HT-29 (cell line): ENCODE data around the gene OTOA. TPM values are rescaled to one million over a fixed set of nuclear protein-coding genes. Genes with fewer than 3 reads are reported as not detected.
A peak's percentile ranks its signal among the peaks of the same experiment; 100 is the strongest.
"Not testable (repeated sequence)": the region's sequence is repeated elsewhere in the genome, so short reads cannot be mapped to it uniquely, and the experiment has no call there.

Experiments
- DNase-seq: peaks from one replicate; pipeline ENCODE4 v3.0.0-alpha.2; 2015; ENCODE audit warnings: low spot score
- total RNA-seq: library from RNA; depleted of rRNA; stranded (reverse); fragments of >200 nt; shearing (Covaris generic); gene quantifications from 2 replicates; pipeline ENCODE4 v1.2.3, GENCODE V29; 2014

Gene OTOA
- total RNA-seq, 1 experiment from 2014 or later = 0.08 TPM

- DNase-seq = no peak
These were observed 55.5 kb downstream of the OTOA start for GRCh38 chr16:21719283-21719682.

DNA sequence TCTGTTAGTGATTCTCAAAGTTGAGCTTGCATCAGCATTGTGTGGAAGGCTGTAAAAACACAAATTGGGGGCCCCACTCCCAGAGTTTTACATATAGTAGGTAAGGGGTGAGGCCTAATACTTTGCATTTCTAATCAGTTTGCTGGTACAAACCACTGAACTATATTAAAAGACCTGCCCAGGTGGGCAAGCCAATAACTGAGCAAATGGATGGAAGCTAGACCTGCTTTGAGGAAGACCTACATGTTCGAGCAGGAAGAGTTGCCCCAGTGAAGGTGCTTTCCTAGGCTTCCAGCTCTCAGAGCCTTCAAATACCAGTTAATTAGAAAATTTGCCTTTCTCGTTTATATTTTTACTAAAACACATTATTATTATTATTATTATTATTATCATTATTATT, 56.8 kb downstream of the OTOA start:
- DNase-seq = no peak

DNA sequence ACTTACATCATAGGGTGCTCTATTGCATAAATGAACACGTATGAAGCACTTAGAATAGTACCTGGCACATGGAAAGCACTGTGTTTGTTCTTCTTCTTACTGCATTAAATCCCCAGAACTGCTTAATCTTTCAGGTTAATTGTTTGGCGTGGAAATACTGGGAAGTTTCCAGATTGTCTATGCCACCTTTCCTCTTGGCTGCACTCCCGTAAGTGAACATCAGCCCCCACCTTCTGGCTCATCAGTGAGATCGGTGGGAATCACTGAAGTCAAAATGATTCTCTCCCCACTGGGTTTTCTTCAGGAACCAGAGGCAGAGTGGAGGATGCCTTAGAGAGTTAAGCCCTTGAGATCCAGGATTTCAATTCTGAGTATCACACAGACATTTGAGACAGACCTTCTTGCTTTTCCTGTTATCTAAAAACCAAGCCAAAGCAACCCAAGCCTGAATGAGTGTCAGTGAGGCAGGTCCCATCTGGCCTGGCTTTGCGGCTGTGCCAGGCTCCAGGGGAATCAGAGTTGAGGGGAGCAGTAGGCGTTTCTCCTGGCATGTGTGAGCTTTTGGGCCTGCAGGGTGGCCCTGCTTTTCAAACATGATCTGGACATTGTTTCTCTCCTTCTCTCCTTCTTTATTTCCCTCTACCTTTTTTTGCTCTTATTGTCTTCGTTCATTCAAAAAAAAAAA, 59.1 kb downstream of the OTOA start:
- no peak for DNase-seq

DNA sequence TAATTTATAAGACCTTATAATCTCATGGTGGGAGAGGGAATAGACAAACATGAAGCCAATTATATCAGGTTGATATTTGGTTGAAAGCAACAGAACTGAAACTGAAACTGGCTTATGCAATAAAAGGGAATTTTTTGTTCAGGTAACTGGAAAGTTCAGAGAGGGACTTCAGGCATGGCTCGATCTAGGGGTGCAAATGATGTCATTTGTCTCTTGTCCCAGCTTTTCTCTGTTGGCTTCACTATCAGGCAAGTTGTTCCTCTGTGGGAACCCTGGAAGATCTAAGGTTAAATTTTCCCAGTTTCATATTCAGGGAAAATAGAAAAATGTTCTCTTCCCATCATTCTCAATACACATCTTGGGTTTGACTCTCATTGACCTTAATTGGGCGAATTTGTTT, 59.8 kb downstream of the OTOA start:
- no peak for DNase-seq

- no peak for DNase-seq
These were observed 63.6 kb downstream of the OTOA start for GRCh38 chr16:21727344-21727743.

DNA sequence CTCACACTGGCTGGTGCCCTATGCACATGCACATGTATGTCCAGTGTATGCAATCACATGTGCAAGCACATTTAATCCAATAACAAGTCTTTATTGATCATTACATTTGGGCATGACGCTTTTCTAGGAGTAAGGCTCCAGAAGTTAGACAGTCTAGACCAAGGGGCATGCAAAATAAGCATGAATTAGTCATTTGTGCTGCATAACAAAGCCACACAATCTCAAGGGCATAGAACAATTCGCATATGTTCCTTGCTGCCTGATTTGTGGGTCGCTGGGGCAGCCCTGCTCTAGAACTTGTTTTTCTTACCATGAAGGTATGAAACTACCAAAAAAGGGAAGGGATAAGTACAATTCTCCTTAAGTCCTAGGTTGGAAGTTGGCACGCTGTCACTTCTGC, 67.5 kb downstream of the OTOA start:
- DNase-seq = not testable (repeated sequence)

GRCh38 chr16:21740637-21741036, 76.9 kb downstream of the OTOA start:
- not testable (repeated sequence) for DNase-seq

- DNase-seq = not testable (repeated sequence)
These were observed 92.7 kb downstream of the OTOA start for GRCh38 chr16:21756192-21757079.

GRCh38 chr16:21757080-21757671, 93.4 kb downstream of the OTOA start:
- DNase-seq = not testable (repeated sequence)

DNA sequence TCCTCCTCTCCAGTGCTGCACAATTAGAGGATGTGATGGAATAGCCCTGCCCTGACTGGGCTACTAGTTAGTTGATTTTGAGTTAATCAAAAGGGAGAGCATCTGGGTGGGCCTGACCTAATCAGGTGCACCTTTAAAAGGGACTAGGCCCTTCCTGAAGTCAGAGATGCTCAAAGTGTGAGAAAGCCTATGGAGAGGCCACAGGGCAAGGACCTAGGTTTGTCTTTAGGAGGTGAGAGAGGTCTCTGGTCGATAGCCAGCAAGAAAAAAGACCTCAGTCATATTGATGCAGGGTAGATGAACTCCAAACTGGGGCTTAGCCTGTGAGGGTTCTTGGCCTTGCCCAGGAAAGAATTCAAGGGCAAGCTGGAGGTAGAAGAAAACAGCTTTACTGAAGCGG, 104.5 kb downstream of the OTOA start:
- DNase-seq = not testable (repeated sequence)

DNA sequence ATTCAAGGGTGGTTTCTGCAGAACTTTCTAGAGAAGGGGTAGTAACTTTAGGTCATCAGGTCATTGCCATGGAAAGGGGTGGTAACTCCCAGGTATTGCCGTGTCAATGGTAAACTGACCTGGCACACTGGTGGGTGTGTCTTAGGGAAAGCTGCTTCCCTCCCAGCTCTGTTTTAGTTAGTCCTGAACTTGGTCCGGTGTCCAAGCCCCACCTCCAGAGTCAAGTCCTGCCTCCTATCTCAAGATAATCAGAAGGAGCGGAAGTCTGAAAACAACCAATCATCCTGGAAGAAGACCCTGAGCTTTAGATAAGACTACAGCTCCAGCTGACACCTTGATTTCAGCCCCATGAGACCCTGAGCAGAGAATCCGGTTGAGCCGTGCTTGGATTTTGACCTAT, 105.0 kb downstream of the OTOA start:
- not testable (repeated sequence) for DNase-seq

- peak; percentile 12 for DNase-seq
These were observed 105.5 kb downstream of the OTOA start for GRCh38 chr16:21769284-21769683.

- DNase-seq = not testable (repeated sequence)
These were observed 106.8 kb downstream of the OTOA start for GRCh38 chr16:21770584-21770983.

- DNase-seq = not testable (repeated sequence)
These were observed 108.9 kb downstream of the OTOA start for GRCh38 chr16:21772547-21773206.

GRCh38 chr16:21773207-21773553, 109.4 kb downstream of the OTOA start:
- DNase-seq = not testable (repeated sequence)

DNA sequence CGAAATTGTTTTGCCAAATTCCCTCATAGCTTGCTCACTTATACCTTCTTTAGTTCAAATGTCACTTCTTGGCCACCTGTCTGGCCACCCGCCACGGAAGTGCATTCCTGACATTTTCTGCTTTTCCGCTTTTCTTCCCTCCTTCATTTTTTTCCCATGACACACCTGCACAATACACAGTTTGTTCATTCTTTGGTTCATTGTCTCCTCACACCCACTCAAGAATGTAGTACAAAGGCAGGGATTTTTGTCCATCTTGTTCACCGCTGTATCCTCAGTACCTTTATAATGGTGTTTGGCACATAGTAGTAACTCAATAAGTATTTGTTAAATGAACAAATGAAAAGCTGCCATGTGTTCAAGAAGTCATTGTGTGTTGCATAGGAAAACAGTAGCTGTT, 116.8 kb downstream of the OTOA start:
- DNase-seq = not testable (repeated sequence)

GRCh38 chr16:21790506-21790905, 126.7 kb downstream of the OTOA start:
- DNase-seq = not testable (repeated sequence)

- not testable (repeated sequence) for DNase-seq
These were observed 129.5 kb downstream of the OTOA start for GRCh38 chr16:21793310-21793709.

DNA sequence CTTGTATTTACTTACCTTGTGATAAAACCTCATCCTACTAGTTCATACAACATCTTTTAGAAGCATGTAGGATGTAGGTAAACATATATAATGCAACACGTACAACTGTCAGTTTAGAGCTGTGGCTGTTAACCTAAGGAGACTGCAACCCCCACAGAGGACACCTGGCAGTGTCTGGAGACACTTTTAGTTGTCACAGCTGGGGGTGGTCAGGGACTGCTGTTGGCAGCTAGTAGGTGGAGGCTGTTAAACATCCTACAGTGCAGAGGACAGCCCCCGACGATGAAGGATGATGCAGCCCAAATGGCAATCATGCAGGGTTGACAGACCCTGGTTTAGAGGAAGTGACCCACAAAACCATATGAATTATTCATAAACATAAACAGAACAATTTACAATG, 134.8 kb downstream of the OTOA start:
- not testable (repeated sequence) for DNase-seq

GRCh38 chr16:21801538-21802374, 138.0 kb downstream of the OTOA start:
- DNase-seq = peak; percentile 67

- DNase-seq = not testable (repeated sequence)
These were observed 138.6 kb downstream of the OTOA start for GRCh38 chr16:21802375-21802663.
